Measurements from ENCODE around the gene VASH1. TPM values are rescaled to one million over a fixed set of nuclear protein-coding genes. Genes with fewer than 3 reads are reported as not detected.

VASH1 gene
- total RNA-seq, 2 donors from 2014 or later = 1.8 to 6.5 TPM

GRCh38 chr14:76775695-76776427 is 14.6 kb downstream of the VASH1 start:
- H3K9me3 Mint-ChIP-seq = no peaks in the 10 kb centered on the region
- peaks cover 0 to 5% of the 10 kb centered on the region in 2 donors for H3K36me3 Mint-ChIP-seq
- no peak for ATAC-seq
- H3K27ac Mint-ChIP-seq = no peak overlapping the region
- DNase-seq (ENCODE audit: low spot score in 2 of 2) = no peak

GRCh38 chr14:76776428-76777251 is 15.4 kb downstream of the VASH1 start:
- no peak for DNase-seq (ENCODE audit: low spot score in 2 of 2)
- no peaks in the 10 kb centered on the region for H3K9me3 Mint-ChIP-seq
- ATAC-seq = peak in 1 of 2 donors; percentile 32
- H3K36me3 Mint-ChIP-seq = peaks cover 0 to 5% of the 10 kb centered on the region in 2 donors
- H3K27ac Mint-ChIP-seq = no peak overlapping the region

- ATAC-seq (no peak), DNase-seq (ENCODE audit: low spot score in 2 of 2) (no peak)
- peaks cover 0 to 5% of the 10 kb centered on the region in 2 donors for H3K36me3 Mint-ChIP-seq
- no peak overlapping the region for H3K27ac Mint-ChIP-seq
- no peaks in the 10 kb centered on the region for H3K9me3 Mint-ChIP-seq
Measured at GRCh38 chr14:76777721-76778120, 16.5 kb downstream of the VASH1 start.

- peaks cover 0 to 5% of the 10 kb centered on the region in 2 donors for H3K36me3 Mint-ChIP-seq
- no peak for DNase-seq (ENCODE audit: low spot score in 2 of 2)
- H3K9me3 Mint-ChIP-seq = no peaks in the 10 kb centered on the region
- H3K27ac Mint-ChIP-seq = peak overlapping the region in 1 of 2 donors; percentile 36
- ATAC-seq = no peak
Measured at GRCh38 chr14:76778546-76779215, 17.4 kb downstream of the VASH1 start.

DNA sequence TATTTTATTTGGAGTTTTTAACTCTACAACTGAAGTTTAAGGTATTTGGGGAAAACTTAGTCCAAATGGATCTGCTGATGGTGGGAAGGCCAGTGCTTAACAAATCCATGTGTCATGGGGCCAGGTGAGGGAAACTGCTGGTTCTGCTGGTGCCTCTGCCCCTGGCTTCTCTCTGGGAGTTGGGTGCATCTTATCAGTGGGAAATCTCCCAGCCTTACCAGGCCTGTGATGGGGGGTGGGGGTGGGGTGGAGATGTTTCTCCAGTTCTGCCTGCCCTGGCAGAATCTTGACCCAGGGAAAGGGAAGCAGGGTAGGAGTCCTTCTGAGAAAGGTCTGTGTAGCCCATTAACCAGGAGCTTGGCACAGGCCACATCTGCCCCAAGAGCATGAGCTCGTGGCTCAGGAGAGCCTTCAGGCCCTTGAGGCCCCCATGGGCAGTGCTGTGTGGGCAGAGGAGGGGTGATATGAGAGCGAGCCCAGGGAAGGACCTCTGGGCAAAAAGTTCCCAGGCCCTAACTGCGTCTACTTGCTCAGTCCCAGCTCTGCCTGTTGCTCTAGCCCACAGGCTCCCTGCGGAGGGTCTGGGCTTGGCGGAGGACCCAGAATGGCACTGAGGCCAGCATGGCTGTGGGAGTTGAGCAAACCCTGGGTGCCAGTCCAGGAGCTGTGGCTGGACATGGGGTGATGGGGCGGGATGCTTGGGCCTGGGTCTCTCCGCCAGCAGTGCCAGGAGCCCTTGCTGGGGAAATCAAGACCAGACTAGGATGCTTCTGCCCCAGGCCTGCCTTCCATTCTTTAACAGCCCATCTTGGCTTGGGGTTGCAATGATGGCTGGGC is 18.2 kb downstream of the VASH1 start:
- Mint-ChIP-seq H3K9me3 (no peaks in the 10 kb centered on the region), H3K27ac (peak overlapping the region in 1 of 2 donors; percentile 83), H3K36me3 (peaks cover 0 to 5% of the 10 kb centered on the region in 2 donors)
- ATAC-seq = no peak
- DNase-seq (ENCODE audit: low spot score in 2 of 2) = no peak

DNA sequence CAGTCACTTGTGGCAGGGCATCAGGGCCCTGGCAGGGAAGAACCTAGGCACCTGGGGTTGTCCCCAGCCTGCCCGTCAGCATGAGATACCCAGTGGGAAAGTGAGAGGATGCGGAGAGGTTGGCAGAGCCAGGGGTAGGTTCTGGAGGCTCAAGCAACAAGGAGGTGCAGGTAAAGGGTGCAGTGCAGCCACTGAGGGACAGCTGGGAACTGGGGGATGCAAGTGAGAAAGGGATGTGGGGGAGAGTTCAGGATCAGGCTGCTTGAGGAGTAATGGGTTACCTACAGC is 18.7 kb downstream of the VASH1 start:
- no peak for DNase-seq (ENCODE audit: low spot score in 2 of 2)
- Mint-ChIP-seq H3K36me3 (peaks cover 0 to 5% of the 10 kb centered on the region in 2 donors), H3K27ac (peak overlapping the region; percentile 83 to 93), H3K9me3 (no peaks in the 10 kb centered on the region)
- no peak for ATAC-seq

DNA sequence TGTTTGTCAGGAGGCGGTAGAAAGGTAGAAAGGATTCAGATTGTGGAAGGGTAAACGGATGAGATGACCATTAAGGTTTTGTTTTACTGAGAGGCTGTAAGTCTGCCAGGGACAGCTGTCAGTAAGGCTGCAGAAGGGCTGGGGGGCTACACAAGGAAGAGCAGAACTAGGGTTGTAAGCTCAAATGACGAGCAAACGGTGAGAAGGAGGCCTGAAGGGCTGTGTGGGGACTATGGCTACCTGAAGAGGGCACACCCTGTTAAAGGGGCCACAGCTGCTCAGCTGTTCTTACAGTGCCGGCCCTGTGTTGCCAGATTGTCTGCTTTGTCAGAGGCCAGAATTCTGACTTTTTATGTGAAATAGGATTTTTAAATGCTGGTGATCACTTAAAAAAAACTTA is 19.1 kb downstream of the VASH1 start:
- ATAC-seq (no peak), DNase-seq (ENCODE audit: low spot score in 2 of 2) (no peak)
- peak overlapping the region; percentile 83 to 93 for H3K27ac Mint-ChIP-seq
- H3K9me3 Mint-ChIP-seq = no peaks in the 10 kb centered on the region
- peaks cover 0 to 5% of the 10 kb centered on the region in 2 donors for H3K36me3 Mint-ChIP-seq

DNA sequence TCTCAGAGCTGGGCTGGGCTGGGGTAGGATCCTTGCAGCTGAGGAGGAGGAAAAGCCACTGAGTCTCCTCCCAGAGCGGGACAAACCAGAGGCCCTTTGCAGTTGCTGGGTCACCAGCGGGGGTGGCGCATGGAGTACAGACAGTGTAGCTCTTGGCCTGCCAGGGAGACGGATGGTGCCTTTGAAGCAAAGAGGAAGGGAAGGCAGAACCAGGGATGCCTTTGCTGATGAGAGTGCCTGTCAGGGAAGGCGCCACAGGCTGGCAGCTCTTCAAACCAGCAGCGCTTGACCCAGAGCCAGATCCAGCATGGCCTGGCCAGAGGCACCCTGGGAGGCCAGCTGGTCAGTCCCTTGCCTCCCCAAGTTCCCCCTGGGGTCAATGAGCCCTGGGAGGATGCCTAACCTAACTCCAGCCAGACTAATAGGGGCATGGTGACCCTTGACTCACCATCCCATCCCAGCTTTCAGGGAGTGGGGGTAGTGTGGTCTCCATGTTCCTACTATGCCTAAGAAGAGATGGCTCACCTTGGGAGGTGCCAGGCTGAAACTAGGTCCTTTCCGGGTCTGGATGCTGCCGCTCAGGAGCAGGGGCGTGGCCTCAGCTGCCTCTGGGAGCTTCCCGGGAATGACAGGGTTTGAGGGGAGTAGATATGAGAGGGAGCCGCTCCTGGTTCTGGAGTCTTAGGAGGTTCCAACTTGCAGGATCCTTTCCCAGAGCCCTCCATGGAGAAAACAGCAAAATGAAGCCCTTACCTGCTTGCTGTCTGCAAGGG is 19.8 kb downstream of the VASH1 start:
- ATAC-seq (no peak), DNase-seq (ENCODE audit: low spot score in 2 of 2) (no peak)
- peak overlapping the region; percentile 83 to 93 for H3K27ac Mint-ChIP-seq
- peaks cover 0 to 5% of the 10 kb centered on the region in 2 donors for H3K36me3 Mint-ChIP-seq
- no peaks in the 10 kb centered on the region for H3K9me3 Mint-ChIP-seq

DNA sequence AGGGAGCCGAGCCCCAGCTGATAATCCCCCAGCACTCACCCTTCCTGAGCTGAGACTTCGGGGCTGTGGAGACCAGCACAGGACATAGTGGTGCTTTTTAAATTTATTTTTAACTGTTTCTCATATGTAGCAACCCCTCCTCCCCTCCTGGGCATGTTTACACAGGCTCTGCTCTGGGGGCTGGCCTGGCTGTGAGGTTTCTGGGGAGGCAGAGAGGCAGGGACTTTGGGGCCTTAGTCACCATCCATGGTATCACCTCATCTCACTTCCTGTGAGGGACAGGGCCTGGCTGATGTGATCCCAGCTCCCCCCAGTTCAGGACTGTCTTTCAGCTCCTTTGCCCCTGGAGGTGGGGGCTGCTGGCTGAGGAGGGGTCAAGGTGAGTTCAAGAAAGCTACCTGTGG is 20.4 kb downstream of the VASH1 start:
- Mint-ChIP-seq H3K36me3 (peaks cover 0 to 5% of the 10 kb centered on the region in 2 donors), H3K9me3 (no peaks in the 10 kb centered on the region), H3K27ac (peak overlapping the region; percentile 50 to 83)
- DNase-seq (ENCODE audit: low spot score in 2 of 2) (no peak), ATAC-seq (peak in 1 of 2 donors; percentile 68)

GRCh38 chr14:76782115-76782884 is 21.0 kb downstream of the VASH1 start:
- peaks cover 0 to 5% of the 10 kb centered on the region in 2 donors for H3K36me3 Mint-ChIP-seq
- no peaks in the 10 kb centered on the region for H3K9me3 Mint-ChIP-seq
- no peak for DNase-seq (ENCODE audit: low spot score in 2 of 2)
- no peak for ATAC-seq
- peak overlapping the region; percentile 81 to 83 for H3K27ac Mint-ChIP-seq

GRCh38 chr14:76782885-76783566 is 21.8 kb downstream of the VASH1 start:
- DNase-seq (ENCODE audit: low spot score in 2 of 2) (no peak), ATAC-seq (peak; percentile 69 to 70)
- Mint-ChIP-seq H3K9me3 (no peaks in the 10 kb centered on the region), H3K36me3 (peaks cover 0 to 5% of the 10 kb centered on the region in 2 donors), H3K27ac (peak overlapping the region; percentile 81 to 83)

GRCh38 chr14:76784266-76784874 is 23.1 kb downstream of the VASH1 start:
- DNase-seq (ENCODE audit: low spot score in 2 of 2) (no peak), ATAC-seq (no peak)
- peaks cover 0 to 5% of the 10 kb centered on the region in 2 donors for H3K36me3 Mint-ChIP-seq
- H3K27ac Mint-ChIP-seq = peak overlapping the region in 1 of 2 donors; percentile 26
- no peaks in the 10 kb centered on the region for H3K9me3 Mint-ChIP-seq

GRCh38 chr14:76784881-76785280 is 23.6 kb downstream of the VASH1 start:
- Mint-ChIP-seq H3K27ac (peak overlapping the region in 1 of 2 donors; percentile 26), H3K9me3 (no peaks in the 10 kb centered on the region), H3K36me3 (peaks cover 0 to 5% of the 10 kb centered on the region in 2 donors)
- ATAC-seq = peak; percentile 72 to 89
- DNase-seq (ENCODE audit: low spot score in 2 of 2) = peak in 1 of 2 donors; percentile 74

- ATAC-seq = no peak
- Mint-ChIP-seq H3K36me3 (no peaks in the 10 kb centered on the region), H3K27ac (peak overlapping the region; percentile 27 to 69), H3K9me3 (no peaks in the 10 kb centered on the region)
- no peak for DNase-seq (ENCODE audit: low spot score in 2 of 2)
Measured at GRCh38 chr14:76786601-76787000, 25.3 kb downstream of the VASH1 start.
